ENCODE measurements around the gene CCDC50. TPM values are rescaled to one million over a fixed set of nuclear protein-coding genes. Genes with fewer than 3 reads are reported as not detected.

Gene CCDC50, protein sequence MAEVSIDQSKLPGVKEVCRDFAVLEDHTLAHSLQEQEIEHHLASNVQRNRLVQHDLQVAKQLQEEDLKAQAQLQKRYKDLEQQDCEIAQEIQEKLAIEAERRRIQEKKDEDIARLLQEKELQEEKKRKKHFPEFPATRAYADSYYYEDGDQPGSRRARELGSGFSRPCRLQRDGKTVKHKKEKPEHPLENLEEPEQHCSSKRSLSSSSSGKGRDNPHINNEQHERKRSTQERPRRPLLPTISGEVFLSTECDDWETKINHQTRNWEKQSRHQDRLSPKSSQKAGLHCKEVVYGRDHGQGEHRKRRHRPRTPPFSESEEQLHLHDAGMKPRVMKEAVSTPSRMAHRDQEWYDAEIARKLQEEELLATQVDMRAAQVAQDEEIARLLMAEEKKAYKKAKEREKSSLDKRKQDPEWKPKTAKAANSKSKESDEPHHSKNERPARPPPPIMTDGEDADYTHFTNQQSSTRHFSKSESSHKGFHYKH
- 94.5 and 110 TPM in 2 replicates for total RNA-seq (2014; rRNA removed; shearing (Covaris generic))

DNA sequence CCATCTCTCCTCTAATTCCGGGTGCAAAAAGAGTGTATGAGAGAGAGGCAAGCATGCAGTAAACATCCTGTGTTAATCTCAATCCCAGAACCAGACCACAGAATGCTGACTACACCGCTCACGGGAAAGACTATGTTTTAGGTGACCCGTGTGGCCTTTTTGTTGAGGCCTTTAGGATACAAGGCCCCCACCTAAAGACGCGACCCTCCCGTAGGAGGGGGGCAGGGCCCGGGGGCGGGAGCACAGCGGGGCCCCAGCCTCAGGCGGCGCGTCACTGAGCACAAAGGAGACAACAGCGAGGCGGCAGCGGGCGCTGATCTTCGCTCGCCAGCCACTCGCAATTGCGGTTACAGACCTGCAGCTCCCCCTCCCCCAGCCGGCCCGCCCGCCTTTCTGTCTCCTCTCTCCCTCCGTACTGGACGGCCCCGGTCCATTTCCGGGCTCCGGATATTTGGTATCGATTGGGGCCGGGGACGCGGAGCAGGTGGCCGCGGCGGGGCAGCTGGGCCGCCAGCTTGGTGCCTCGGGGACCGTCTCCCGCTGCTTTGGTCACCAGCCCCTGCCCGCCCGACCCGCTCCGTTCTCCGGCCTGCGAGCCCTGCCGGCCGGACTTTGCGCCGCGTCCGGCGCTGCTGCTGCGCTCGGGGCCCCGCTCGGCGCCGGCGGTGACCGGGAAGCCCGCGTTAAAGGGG is at the start of gene CCDC50:
CCDC50 (plus strand) TSS at position 433 of the 692 bp plus-strand sequence. CDS start 281 bp downstream, outside the sequence.
- peak; percentile 70 for DNase-seq (ENCODE audit: low spot score)

DNA sequence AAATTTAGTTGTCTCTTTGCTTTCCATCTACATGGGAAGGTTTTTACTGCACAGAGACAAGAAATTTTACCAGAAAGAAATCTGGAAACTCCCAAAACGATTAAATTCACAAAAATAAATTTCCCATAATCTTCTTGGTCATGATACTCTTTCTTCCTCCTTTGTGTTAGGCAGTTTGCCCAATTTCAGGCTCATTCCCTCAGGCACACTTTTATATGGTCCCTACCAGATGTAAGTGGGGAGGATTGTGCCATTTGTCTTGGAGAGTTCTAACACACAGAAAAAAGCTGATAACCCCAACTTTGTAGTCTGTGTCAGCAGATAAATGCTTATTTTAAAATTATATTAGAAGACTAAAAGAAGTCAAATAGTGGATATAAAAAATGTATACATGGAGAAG is 49.1 kb upstream of the CCDC50 start:
- no peak for DNase-seq (ENCODE audit: low spot score)

DNA sequence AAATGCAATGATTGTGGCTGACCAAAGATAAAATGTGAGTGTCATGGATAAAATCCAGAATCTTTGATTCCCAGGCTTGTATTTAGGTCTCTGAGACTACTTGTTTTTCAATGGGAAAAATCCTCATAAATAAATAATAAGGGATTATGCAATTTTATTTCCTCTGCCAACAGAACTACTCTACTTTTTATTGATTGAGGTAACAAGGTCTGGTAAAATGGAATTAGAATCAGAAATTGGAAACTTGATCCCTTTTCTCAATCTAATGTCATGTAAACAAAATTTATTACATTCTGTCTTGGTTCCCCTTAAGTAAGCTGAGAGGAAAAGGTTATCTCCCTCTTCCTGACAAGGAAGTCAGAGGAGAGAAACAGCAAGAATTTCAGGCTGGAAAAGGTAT is 48.3 kb upstream of the CCDC50 start:
- no peak for DNase-seq (ENCODE audit: low spot score)

DNA sequence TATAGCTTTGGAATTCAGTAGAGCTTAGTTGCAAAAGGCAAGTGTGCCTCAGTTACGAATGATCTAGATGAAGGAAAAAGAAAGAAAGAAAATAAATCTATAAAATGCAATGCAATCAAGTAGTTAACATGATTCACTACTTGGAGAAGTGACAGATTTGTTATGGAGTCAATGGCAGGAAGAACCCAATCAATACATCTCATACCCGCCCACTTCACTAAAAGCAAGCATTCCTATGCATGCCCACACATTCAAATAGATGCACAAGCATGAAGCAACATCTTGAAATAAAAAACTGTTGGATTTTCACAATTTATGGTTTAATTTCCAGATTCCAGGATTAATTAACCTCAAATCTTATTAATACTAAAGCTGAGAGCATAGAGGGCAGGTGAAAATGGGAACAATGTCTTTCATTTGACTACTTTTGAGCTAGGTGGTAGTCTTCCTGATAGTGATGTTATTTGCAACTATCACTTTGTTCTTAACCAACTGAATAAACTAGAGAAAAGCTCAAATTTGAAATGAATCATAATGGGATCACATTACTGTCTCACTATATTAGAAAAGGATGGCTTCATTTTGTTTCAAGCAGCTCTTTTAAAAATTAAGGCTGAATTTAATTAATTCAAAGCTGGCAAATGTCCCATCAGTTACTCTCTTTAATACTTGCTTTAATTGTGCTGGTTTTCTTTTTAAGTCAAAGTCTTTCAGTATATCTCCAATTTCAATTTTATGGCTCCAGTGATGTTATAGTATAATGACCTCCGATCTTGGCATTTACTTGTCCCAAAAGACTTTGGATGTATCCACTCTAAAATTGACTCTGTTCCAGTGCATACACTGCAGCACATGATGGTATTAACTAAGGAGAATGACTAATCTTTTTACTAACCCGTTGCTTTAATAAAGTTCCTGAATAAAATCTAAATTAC is 46.7 kb upstream of the CCDC50 start:
- no peak for DNase-seq (ENCODE audit: low spot score)

DNA sequence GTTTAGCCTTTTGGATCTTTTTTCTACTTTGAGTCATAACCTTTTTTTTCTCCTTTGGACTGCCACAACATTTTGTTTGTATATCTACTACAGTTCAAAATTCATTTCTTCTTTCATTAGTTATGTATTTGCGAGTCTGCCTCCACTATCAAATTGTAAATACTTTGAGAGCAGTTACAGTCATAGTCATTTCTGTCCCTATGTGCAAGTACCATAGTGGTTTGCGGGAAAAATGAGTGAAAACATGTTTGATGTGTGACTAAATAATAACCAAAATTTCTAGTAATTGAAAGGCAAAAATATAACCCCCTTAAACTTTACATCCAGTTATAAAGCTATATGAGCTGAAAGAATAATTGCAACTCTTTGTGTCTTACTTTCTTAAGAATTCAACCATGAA is 45.8 kb upstream of the CCDC50 start:
- DNase-seq (ENCODE audit: low spot score): no peak

DNA sequence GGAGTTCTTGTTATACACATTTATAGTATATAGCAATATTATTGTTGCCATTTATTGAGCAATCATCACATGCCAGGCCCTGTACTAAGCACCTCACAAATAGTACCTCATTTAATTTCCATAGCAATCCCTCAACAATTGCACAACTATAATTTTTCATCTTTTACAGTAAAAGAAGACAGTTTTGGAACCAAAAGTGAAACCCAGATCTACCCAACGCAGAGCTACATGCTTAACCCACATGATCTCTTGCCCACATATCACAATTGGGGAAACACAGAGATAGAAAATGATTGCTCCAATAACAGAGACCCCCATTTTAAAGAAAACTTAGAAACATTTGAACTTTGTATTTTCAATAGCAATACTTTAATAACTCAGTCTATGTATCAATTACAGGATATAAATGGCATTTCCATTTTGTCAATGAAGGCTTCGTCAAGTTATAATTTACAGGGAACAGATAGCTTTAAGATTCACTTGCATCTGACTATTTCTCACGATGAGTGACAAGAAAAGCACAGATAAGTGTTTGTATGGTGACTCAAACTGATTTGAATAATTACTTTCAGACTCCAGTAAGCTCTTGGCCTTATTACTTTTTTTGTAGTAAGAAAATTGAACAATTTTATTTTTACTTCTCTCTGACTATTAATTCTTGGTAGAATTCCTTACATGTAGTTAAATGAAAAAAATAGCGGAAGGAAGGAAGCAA is 38.7 kb upstream of the CCDC50 start:
- no peak for DNase-seq (ENCODE audit: low spot score)

DNA sequence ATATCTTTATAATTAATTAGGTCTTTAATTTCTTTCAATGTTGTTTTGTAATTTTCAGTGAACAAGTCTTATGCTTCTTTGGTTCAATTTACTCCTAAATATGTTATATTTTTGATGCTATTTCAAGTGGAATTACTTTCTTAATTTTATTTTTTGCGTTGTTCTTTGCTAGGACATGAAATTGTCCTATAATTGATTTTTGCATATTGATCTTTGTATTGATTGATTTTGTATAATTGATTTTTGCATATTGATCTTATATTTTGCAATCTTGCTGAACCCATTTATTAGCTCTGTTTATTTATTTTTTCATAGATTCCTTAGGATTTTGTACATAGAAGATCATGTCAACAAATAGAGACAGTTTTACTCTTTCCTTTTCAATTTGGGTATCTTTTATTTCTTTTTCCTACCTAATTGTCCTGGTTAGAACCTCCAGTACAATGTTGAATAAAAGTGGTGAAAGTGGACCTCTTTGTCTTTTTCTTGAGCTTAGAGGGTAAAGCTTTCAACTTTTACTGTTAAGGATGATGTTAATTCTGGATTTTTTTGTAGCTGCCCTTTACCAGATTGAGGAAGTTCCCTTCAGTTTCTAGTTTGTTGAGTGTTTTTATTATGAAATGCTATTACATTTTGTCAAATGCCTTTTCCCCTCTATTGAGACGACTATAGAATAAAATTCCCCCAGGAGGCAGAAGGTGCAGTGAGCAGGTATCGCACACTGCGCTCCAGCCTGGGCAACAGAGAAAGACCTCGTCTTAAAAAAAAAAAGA is 36.8 kb upstream of the CCDC50 start:
- DNase-seq (ENCODE audit: low spot score): no peak

DNA sequence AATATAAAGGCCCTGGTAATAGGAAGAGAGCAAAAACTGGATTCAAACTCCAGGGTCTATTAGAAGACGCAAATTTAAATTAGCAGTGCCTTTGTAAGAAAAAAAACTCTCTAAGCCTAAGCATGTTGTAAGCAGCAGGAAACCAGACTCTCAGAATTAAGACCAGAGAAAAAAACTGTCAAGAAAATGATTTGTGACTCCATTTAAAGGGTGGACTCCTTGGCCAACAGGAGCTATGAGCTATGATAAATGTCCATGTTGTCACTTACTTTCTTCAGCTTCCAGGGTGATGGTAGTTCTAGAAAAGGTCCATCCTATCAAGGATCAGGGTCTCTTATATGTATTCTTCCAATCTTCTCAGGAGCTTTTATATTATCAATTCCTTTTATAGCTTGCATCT is 34.9 kb upstream of the CCDC50 start:
- no peak for DNase-seq (ENCODE audit: low spot score)

DNA sequence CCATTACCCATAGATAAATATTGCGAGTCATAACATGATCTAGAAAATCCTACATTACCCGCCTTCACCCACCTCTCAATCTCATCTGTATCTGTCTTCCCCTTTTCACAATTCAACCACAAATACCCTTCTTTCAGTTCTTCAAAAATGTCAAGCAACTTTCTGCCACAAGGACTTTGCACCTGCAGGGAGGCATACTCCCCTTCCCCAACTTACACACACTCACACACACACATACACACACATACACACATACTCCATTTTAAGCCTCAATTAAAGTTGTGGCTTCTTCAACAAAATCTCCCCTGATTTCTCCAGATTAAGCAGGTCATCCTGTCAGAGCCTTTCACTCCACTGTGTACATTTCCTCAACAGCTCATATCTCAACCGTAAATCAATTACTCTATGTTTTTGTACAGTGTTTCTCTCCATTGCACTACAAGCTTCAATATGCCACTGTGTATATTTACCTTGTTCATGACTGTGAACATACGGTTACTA is 33.1 kb upstream of the CCDC50 start:
- DNase-seq (ENCODE audit: low spot score): no peak

DNA sequence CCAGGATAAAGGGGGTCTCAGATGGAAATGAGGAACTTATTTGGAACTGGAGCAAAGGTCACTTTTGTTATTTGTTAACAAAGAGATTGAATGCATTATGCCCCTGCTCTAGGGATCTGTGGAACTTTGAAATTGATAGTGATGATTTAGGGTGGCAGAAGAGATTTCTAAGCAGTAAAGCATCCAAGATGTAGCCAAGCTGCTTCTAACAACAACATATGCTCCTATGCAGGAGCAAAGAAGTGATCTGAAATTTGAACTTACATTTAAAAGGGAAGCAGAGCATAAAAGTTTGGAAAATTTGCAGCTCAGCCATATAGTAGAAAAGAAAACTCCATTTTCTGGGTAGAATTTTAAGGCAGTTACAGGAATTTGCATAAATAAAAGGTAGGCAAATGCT is 30.3 kb upstream of the CCDC50 start:
- no peak for DNase-seq (ENCODE audit: low spot score)

DNA sequence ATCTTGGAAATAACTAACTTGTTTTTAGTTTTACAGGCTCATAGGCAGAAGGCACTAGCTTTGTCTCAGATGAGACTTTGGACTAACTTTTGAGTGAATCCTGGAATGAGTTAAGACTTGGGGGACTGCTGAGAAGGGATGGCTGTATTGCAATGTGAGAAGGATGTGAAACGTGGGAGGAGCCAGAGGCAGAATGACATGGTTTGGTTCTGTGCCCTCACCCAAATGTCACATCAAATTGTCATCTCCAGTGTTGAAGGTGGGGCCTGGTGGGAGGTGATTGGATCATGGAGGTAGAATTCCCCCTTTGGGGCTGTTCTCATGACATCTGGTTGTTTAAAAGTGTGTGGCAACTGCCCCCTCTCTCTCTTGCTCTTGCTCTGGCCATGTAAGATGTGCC is 28.8 kb upstream of the CCDC50 start:
- DNase-seq (ENCODE audit: low spot score): no peak

DNA sequence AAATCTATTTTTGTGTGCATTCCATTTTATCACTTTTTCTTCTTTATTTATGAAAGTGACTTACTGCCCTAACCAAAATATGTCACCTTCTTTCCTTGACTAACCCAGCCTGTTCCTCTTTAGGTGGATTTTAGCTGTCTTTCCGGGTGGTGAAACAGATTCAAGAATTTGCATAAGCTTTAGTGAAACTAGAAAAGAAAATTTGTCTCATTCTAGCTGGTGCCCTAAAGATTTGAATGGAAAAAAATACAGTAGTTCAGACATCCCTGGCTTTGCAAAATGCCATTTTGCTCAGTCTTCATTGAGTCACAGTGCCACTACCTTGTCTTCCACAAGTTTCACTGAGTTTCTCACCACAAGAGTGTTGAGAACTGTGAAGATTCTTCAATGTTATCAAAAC is 28.2 kb upstream of the CCDC50 start:
- DNase-seq (ENCODE audit: low spot score): no peak

DNA sequence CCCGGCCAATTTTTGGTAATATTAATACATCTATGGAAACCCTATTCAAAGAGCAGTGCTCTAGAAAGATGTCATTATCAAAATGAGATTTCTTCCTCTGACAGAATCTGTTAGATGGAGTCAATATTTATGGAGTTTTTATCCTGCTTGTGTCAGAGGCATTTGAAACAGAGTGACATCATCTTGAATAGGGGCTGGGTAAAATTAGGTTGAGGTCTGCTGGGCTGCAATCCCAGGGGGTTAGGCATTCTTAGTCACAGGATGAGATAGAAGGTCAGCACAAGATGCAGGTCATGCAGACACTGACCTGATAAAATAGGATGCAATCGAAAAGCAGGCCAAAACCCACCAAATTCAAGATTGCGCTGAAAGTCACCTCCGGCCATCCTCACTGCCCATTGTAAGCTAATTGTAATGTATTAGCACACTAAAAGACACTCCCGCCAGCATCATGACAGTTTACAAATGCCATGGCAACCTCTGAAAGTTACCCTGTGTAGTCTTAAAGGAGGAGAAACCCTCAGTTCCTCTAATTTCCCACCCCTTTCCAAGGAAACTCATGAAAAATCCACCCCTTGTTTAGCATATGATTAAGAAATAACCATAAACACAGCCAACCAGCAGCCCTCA is 27.3 kb upstream of the CCDC50 start:
- DNase-seq (ENCODE audit: low spot score): no peak

DNA sequence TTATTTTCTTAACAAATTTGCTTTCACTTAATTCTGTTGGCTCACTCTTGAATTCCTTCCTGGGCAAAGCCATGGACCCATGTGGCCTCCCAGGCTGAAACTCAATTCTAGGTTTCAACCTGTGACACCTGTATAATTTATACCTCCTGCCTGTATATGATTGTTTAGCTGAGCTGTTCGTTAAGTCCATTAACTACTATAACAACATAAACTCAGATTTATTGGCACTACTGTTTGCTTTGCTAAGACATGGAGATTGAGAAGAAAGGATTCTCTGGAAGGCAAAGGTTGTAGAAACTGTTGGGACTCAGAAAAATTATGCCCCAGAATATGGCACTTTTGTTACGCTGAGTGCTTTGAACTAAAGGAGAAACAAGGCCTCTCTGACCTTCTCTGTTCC is 26.7 kb upstream of the CCDC50 start:
- DNase-seq (ENCODE audit: low spot score): no peak

DNA sequence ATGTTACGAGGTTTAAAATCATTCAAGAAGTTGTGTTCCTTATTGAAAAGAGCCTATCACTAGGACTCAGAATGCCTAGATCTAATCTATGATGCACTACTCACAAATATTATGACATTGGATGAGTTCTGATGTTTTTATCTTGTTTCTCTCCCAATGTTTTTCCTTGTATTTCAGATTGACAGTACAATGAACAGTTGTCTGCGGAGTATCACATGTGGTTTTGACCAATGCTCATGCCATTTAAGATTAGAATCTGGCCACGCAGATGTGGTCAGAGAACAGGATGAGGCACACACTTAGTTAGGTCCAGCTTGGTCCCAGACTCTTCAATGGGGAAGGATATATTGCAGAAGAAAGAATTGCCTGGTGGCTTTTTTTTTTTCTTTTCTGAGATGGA is 25.6 kb upstream of the CCDC50 start:
- DNase-seq (ENCODE audit: low spot score): no peak

DNA sequence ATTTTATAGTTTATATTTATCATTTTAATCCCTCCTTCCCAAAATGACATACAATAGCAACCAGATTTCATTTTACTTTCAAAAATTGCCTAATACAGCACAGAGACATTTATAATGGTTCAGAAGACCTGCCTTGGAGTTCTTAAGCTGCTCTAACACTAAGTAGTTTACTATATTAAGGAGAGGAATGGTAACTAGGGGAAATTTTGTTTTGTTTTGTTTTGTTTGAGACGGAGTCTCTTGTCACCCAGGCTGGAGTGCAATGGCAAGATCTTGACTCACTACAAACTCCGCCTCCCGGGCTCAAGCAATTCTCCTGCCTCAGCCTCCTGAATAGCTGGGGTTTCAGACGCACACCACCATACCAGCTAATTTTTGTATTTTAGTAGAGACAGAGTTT is 22.8 kb upstream of the CCDC50 start:
- DNase-seq (ENCODE audit: low spot score): no peak

DNA sequence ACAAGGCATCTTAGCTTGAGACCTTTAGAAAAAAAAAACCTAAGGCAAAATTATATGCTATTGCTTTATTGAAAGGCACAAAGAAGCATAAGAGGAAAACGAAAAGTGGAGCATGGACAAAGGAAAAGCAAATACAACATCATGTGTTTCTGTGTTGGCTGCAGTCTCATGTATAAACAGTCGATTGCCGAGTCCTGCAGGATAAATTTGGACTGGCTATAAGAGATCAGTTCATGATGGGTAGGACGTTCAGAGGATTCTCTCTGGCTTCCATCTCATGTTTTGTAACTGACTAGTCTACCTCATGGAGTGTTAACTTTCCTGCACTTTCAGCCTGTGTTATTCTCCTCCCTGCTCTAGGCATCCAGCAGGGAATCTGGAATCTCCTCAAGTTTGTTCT is 21.9 kb upstream of the CCDC50 start:
- DNase-seq (ENCODE audit: low spot score): no peak

DNA sequence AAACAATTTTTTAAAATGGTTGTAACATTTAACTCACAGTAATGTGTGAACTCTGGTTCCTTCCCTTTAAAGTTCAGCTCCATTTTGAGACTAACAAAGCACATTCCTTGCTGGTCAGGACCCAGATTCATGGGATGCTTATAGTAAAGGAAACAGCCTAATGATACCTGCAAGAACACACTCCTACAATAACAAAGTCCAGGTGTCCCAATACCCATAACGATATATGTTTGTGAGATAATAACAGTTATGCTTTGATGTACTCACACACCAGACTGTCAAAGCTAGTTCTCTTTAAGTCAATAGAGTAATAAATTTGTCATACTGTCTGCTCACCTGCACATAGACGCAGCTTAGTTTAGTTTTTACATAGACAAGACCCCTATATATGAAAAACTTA is 15.9 kb upstream of the CCDC50 start:
- no peak for DNase-seq (ENCODE audit: low spot score)

DNA sequence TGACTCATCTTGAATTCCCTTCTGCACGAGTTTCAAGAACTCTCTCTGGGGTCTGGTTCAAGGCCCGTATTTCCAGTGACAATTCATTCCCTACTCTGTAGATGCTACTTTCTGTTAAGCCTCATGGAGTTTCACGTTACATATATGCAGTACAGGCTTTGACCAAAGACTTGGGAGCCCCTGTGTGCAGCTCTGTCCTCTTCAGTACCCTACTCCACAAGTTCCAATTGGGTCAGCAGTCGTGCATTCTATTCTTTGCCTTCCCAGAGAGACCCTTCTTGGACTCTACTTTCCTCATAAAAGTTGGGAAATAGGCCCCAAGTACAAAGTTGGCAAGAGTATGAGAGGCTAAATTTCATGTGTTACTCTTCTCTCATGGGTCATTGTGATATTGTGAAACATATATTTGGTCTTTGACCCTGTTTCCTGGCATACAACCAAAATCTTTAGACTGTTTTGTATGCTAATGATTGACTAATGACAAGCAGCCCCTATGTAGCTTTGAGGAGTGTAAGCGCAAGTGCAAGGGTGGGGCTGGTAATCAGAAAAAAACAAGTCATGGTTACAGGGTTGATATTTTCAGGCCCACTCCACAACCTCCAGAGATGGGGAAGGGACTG is 15.0 kb upstream of the CCDC50 start:
- DNase-seq (ENCODE audit: low spot score): no peak

Measured in A172 (cell line).